Spleen (tissue), 7 donors: ENCODE measurements around the gene CD226.

ENCODE experiments used
- POLR2A ChIP-seq, 3 donors: fragments of 450-650 bp; IDR thresholded peaks; one replicate each; pipeline ENCODE4 v1.5.1; 2017; ENCODE audit warnings: antibody characterized with exemption in 3 of 3, mild to moderate bottlenecking in 1 of 3
- POLR2AphosphoS5 ChIP-seq, 3 donors: sonication (generic); formaldehyde crosslinking; IDR thresholded peaks; one replicate each; pipeline ENCODE4 v1.5.1; 2017; ENCODE audit warnings: antibody characterized with exemption in 3 of 3
- TF ChIP-seq, protein P1 (sequence below), 11 experiments: fragments of 200-600 bp in 7 of 11; fragments of 450-650 bp in 4 of 11; sonication (generic) in 4 of 11; IDR thresholded peaks in 8 of 11; conservative IDR thresholded peaks in 3 of 11; 1 replicate in 7 of 11; 2 replicates in 4 of 11; pipeline versions ENCODE4 v1.4.0 to v1.8.0; 2016 to 2021; ENCODE audit warnings: antibody characterized with exemption in 11 of 11, inconsistent platforms in 4 of 11, mild to moderate bottlenecking in 1 of 11
- donor health status: DM: no; HTN: no; CAD: no; lungs with moderate emphysema.
- donor health status: DM: no; HTN: no; CAD: no.
- donor health status: DM: no; HTN: no; CAD: no.

DNA sequence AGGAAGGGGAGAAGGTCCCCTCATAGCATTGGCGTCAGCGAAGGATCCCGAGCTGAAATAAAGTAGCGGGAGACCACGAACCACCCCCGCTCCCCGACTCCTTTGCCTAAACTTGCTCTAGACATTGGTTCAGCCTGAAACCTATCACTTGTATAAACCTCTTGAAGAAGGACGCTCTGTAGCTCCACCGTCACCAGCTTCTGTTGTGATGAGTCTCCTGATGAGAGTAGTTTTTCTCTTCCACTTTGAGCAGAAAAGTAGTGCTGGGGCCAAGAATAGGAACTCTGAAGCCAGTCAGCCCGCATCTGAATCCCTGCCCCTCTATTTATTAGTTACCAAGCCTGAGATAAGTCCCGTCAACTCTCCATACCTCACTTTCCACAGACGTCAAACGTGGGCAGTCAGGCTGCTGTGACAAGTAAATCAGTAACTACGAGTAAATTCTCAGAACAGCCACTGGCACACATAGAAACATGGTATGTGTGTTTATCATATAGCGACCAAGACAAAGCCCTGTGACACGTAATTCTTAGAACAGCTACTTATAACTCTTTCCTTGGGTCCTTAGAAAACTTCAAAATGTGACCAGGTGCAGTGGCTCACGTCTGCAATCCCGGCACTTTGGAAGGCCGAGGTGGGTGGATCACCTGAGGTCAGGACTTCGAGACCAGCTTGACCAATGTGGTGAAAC lies 61.7 kb downstream of the CD226 start:
- TF ChIP-seq, protein P1, sequence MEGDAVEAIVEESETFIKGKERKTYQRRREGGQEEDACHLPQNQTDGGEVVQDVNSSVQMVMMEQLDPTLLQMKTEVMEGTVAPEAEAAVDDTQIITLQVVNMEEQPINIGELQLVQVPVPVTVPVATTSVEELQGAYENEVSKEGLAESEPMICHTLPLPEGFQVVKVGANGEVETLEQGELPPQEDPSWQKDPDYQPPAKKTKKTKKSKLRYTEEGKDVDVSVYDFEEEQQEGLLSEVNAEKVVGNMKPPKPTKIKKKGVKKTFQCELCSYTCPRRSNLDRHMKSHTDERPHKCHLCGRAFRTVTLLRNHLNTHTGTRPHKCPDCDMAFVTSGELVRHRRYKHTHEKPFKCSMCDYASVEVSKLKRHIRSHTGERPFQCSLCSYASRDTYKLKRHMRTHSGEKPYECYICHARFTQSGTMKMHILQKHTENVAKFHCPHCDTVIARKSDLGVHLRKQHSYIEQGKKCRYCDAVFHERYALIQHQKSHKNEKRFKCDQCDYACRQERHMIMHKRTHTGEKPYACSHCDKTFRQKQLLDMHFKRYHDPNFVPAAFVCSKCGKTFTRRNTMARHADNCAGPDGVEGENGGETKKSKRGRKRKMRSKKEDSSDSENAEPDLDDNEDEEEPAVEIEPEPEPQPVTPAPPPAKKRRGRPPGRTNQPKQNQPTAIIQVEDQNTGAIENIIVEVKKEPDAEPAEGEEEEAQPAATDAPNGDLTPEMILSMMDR (IDR thresholded peaks at IDR 0.05 in 8 of 11, conservative IDR thresholded peaks at IDR 0.05 in 3 of 11), result no peak
- TF ChIP-seq POLR2A (IDR thresholded peaks at IDR 0.05), result no peak
- TF ChIP-seq POLR2AphosphoS5 (IDR thresholded peaks at IDR 0.05), result no peak
